GM18499 (cell line): Measurements from ENCODE around the gene PNCK.

ENCODE experiments used
- ATAC-seq: cut with Tn5 transposase; IDR thresholded peaks from one replicate; pipeline ENCODE4 v1.9.1; 2021; ENCODE audit warnings: moderate number of reproducible peaks; ENCODE audit not compliant: insufficient read depth, unreplicated experiment

PNCK gene

GRCh38 chrX:153643431-153644351, 29.9 kb downstream of the PNCK start:
- ATAC-seq = no peak

- no peak for ATAC-seq
These were observed 30.8 kb downstream of the PNCK start for GRCh38 chrX:153642655-153643430.

DNA sequence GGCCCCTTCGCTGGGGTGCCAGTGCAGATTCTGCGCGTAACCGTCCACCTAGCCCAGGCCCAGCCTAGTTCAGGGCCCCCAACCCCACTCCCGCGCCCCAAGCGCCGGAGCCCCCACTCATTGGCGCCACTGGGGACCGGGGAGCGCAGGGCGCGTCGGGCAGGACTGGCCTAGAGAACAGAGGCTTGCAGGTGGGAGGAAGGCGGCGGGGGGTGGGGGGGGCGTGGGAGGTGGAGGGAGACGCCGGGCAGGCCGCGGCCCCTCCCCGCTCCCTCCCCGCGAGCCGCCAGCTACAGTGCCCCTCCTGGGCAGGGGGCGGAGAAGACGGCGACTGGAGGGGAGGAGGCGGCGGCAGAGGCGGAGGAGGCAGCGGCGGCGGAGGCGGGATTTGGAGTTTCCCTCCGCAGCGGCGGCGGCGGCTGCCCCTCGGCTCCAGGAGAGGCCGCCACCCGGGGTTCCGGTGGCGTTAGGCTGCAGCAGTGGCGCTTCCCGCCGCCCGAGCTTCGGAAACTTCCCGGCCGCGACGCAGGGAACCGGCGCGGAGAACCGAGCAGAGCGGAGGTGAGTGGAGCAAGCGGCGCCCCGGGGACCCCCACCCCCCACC, 31.5 kb downstream of the PNCK start:
- ATAC-seq = no peak

DNA sequence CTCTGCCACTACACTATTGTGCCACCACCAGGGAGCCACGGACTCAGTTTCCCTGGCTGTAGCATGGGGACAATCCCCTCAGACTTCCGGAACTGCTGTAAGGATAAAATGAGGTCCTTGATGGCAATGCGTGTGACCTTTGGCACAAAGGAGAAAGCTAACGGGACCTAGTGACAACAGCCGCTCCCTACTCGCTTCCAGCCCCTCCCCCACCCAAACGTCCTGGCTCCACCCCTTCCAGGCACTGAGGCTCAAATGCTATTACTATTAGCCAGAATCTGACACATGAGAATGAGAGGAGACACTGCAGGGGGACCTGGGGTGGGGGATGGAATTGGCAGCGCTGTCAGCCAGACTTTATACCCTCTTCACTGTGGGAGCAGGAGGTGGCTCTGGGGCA, 32.0 kb downstream of the PNCK start:
- ATAC-seq = no peak

GRCh38 chrX:153640736-153641575, 32.7 kb downstream of the PNCK start:
- no peak for ATAC-seq

DNA sequence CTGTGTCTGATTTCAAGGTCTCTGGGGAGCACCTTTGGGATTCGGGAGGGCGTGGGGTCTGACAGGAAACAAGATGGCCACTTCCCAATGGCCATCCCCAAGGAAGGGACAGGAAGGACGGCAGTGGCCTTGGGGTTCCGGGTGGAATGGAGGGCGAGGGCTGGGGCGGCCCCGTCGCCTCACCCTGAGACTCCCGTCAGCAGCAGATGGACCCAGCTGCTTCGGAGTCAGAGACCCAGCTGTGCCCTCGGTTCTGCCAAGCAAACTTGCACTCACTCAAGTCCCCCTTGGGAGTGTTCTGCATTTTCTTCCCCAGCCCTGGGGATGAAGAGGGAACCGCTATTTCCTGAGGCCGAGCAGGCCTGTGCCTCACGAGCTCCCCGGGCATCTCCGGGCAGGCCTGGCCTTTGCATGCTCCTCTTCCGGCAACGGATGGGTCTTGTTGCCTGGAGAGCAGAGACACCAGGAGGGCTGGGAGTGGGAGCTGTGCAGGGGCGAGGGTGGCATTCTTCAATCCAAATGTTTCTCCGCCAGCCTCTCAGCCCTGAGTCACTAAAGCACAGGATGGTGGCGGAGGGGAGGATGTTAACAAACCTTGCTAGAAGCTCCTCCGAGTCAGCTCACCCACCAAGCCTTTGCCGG, 33.4 kb downstream of the PNCK start:
- no peak for ATAC-seq

- ATAC-seq = no peak
These were observed 34.2 kb downstream of the PNCK start for GRCh38 chrX:153639177-153640044.

DNA sequence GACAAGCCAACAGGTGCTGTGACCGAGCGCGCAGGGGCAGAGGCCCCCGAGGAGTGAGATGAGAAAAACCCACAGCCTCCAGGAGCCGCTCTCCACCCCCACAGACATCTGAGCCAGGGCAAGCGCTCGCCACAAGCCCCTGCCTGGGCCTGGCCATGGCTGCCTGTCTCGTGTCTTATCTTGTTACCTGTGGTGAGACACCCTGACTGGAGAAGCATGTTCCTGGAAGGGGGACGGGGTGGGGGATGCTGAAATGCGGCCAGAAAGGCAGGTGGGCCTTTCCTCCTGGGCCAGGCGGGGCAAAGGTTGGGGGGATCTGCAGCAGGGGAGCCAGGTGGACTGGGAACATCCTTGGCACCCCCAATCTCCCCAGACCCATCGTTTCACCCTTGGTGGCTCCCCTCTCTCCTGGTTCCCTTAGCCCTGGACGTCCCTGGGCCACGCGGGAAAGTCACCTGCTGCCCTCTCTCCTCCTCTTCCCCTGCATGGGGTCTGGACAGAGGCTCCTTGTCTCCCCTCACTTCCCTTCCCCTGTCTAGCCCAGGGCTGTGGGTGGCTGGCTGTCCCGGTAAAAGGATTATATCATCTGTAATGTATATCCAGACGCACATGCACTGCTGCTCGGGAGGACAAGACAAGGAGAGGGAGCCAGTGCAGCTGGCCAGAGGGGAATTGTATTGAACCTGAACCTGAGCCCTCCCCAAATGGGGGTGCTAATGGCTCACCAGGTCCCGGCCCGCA, 35.0 kb downstream of the PNCK start:
- ATAC-seq = no peak

GRCh38 chrX:153638041-153638371, 35.6 kb downstream of the PNCK start:
- no peak for ATAC-seq

GRCh38 chrX:153637121-153638040, 36.2 kb downstream of the PNCK start:
- no peak for ATAC-seq

GRCh38 chrX:153636716-153637115, 36.9 kb downstream of the PNCK start:
- no peak for ATAC-seq

DNA sequence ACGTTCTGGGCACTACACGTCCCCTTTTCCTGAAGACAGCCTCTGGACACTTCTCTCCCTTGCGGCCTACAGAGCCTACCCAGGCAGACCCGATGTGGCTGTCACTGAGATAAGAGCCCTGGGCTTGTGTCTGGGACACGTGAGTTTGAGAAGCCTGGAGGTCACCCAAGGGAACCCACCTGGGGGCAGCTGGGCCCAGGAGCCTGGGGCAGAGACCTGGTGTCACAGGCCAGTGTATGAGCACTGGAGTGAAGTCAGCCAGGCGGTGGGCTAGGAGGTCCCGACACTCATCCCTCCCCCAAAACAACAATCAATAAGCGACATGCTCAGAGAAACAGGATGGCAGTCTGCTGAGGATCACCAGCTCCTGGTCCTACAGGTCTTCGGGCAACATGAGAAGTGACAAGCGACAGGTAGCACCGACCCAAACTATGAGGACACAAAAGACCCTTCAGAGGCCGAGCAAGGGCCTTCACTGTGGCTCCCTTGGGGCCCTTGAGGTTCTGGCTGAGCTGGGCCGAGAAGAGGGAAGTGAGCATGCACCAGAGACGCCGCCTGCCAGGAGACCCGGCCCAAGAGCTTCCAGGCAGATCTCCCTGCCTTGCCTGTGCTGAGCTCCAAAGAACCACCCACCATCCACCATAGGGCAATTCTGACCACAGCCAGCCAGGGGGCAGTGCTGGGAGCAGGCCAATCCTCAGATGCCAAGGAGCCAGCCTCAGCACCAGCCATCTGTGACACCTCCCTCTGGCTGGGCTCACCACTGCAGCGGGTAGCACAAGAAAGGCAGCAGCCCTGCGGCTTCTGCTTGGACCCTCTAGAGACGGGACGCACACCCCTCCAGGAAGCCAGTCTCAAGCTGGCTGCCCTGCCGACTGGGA, 37.6 kb downstream of the PNCK start:
- ATAC-seq = no peak

- ATAC-seq = no peak
These were observed 38.2 kb downstream of the PNCK start for GRCh38 chrX:153635388-153635787.

- no peak for ATAC-seq
These were observed 38.8 kb downstream of the PNCK start for GRCh38 chrX:153634832-153635231.

DNA sequence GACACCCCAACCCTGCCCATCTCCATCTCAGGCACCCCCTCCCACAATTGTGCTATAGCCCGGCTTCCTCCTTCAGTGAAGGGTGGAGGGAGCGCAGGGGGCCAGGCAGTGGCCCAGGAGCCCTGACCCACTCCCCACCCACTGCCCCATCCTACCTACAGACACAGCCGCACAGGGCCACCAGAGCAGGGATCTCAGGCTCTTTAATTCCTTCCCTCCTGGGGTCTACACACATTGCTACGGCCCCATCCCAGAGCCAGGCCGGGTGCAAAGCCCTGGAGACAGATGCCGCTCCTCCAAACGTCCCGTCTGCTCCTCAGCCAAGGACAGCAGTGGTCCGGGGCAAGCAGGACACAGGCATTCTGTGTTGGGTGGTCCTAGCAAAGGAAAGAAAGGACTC, 39.4 kb downstream of the PNCK start:
- no peak for ATAC-seq

- ATAC-seq = no peak
These were observed 39.9 kb downstream of the PNCK start for GRCh38 chrX:153633607-153634180.
